ENCODE results near the gene WSCD1.

GRCh38 chr17:6140728-6141330, 70.7 kb downstream of the WSCD1 start:
- TF ChIP-seq CTCF (IDR thresholded peaks at IDR 0.05; ENCODE audit: low read depth, low read length) (no peak), EZH2phosphoT487 (IDR thresholded peaks at IDR 0.05; ENCODE audit: low read depth) (no peak)
